Ishikawa (cell line): Measurements from ENCODE around the gene WEE1.

Source experiments
- EGR1 ChIP-seq: IDR thresholded peaks from 2 replicates; pipeline ENCODE4 v1.6.1; 2012
- FOXM1 ChIP-seq: IDR thresholded peaks from 2 replicates; pipeline ENCODE4 v1.6.1; 2012; ENCODE audit warnings: low read depth, borderline replicate concordance
- MAX ChIP-seq: IDR thresholded peaks from 2 replicates; pipeline ENCODE4 v1.6.1; 2012
- REST ChIP-seq: IDR thresholded peaks from 2 replicates; pipeline ENCODE4 v1.6.1; 2012; ENCODE audit warnings: low read depth, mild to moderate bottlenecking
- TCF12 ChIP-seq: IDR thresholded peaks from 2 replicates; pipeline ENCODE4 v1.6.1; 2012; ENCODE audit warnings: low read depth
- TF ChIP-seq, protein P1 (sequence below): IDR thresholded peaks from 2 replicates; pipeline ENCODE4 v1.6.1; 2012

- TF ChIP-seq REST (no peak), MAX (no peak), FOXM1 (no peak), TCF12 (no peak), EGR1 (no peak)
- TF ChIP-seq, protein P1, sequence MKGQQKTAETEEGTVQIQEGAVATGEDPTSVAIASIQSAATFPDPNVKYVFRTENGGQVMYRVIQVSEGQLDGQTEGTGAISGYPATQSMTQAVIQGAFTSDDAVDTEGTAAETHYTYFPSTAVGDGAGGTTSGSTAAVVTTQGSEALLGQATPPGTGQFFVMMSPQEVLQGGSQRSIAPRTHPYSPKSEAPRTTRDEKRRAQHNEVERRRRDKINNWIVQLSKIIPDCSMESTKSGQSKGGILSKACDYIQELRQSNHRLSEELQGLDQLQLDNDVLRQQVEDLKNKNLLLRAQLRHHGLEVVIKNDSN, result no peak
These were observed 6.9 kb upstream of the WEE1 start for GRCh38 chr11:9566561-9567063.
